ENCODE data around the gene FJX1. TPM values are rescaled to one million over a fixed set of nuclear protein-coding genes. Genes with fewer than 3 reads are reported as not detected.
A peak's percentile ranks its signal among the peaks of the same experiment; 100 is the strongest.

The FJX1 gene
- total RNA-seq, 1 experiment from 2014 or later = 19.1 TPM

DNA sequence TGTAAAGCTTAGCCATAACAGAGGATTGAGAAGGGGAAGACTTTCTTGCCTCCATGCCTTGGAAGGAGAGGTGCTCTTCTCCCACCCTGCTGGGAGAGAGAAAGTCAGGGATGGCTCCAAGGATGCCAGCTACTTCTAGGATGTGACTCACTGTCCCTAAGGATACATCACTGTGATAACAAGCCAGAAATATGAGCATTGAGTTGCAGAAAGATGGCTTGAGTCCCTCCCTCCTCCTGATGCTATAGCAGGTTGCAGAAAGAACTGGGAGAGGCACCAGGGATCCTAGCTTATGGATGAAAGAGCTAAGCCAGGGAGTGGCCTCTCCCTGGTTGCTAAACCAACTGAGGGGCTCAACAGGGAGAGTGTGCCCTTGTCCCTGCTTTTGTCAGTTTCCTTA, 27.8 kb upstream of the FJX1 start:
- TF ChIP-seq, protein P1, sequence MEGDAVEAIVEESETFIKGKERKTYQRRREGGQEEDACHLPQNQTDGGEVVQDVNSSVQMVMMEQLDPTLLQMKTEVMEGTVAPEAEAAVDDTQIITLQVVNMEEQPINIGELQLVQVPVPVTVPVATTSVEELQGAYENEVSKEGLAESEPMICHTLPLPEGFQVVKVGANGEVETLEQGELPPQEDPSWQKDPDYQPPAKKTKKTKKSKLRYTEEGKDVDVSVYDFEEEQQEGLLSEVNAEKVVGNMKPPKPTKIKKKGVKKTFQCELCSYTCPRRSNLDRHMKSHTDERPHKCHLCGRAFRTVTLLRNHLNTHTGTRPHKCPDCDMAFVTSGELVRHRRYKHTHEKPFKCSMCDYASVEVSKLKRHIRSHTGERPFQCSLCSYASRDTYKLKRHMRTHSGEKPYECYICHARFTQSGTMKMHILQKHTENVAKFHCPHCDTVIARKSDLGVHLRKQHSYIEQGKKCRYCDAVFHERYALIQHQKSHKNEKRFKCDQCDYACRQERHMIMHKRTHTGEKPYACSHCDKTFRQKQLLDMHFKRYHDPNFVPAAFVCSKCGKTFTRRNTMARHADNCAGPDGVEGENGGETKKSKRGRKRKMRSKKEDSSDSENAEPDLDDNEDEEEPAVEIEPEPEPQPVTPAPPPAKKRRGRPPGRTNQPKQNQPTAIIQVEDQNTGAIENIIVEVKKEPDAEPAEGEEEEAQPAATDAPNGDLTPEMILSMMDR (IDR thresholded peaks at IDR 0.05; ENCODE audit: unreplicated experiment) = no peak
- no peak overlapping the region for H3K27ac Mint-ChIP-seq (ENCODE audit: unreplicated experiment)
- no peaks in the 10 kb centered on the region for H3K36me3 Mint-ChIP-seq (ENCODE audit: insufficient read depth, unreplicated experiment)
- no peak for DNase-seq
- no TSS peak for BruUV-seq (replicated peaks)
- no peak overlapping the region for H3K4me3 Mint-ChIP-seq (ENCODE audit: low read depth, unreplicated experiment)
- no peaks in the 10 kb centered on the region for H3K9me3 Mint-ChIP-seq (ENCODE audit: low read depth, unreplicated experiment)
- H3K4me1 Mint-ChIP-seq (ENCODE audit: low read depth, unreplicated experiment) = no peaks in the 10 kb centered on the region
- peaks cover 67% of the 10 kb centered on the region for H3K27me3 Mint-ChIP-seq (ENCODE audit: unreplicated experiment)
- intact Hi-C loops (cut with micrococcal nuclease; ENCODE audit: unreplicated experiment) = no loop called here
- CTCF ChIA-PET = no interaction called here

DNA sequence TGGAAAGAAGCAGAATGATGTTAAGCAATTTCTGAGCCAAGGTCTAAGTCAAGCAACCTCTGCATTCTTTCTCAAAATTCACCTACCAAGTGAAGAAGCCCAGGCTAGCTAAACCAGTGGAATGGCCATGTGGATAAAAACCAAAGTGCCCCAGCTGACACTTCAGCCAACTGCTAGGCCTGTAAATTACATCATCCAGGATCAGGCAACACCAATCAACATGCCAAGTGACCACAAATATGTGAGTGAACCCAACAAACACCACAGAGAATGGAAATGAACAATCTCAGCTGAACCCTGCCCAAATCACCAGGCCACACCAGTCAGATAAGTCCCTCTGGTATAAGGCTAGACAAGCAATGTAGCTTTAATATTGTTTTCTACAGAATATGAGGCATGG, 25.1 kb upstream of the FJX1 start:
- peaks cover 40% of the 10 kb centered on the region for H3K27me3 Mint-ChIP-seq (ENCODE audit: unreplicated experiment)
- no peaks in the 10 kb centered on the region for H3K9me3 Mint-ChIP-seq (ENCODE audit: low read depth, unreplicated experiment)
- no peak overlapping the region for H3K4me3 Mint-ChIP-seq (ENCODE audit: low read depth, unreplicated experiment)
- DNase-seq = peak; percentile 50
- no peaks in the 10 kb centered on the region for H3K36me3 Mint-ChIP-seq (ENCODE audit: insufficient read depth, unreplicated experiment)
- intact Hi-C loops (cut with micrococcal nuclease; ENCODE audit: unreplicated experiment) = no loop called here
- BruUV-seq (replicated peaks) = no TSS peak
- CTCF ChIA-PET = interaction anchor here (0.7 to 1.1 kb wide), 2 partner anchors 229 to 479 kb away, joined by 3 to 6 read pairs; no protein-coding TSS in a partner anchor
- TF ChIP-seq, protein P1 (IDR thresholded peaks at IDR 0.05; ENCODE audit: unreplicated experiment) = no peak
- peaks cover 5% of the 10 kb centered on the region for H3K4me1 Mint-ChIP-seq (ENCODE audit: low read depth, unreplicated experiment)
- H3K27ac Mint-ChIP-seq (ENCODE audit: unreplicated experiment) = no peak overlapping the region

DNA sequence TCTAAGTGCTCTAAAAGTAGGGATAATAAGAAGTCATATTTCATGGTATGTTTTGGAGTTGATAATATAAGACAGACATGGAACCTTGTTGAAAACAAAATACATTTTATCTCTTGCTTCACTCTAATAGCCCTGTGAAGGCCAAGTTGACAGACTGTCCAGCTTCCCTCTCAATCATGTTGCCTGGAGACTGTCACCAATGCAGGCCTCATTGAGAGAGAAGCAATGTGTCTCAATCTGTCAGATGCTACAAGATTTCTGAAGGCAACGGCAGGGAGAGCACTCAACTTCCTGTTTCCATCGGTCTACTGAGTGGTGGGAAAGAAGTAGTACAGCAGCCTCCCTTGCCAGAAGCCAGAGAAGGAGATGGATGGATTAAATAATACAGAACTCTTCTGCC, 23.6 kb upstream of the FJX1 start:
- no peak overlapping the region for H3K27ac Mint-ChIP-seq (ENCODE audit: unreplicated experiment)
- no TSS peak for BruUV-seq (replicated peaks)
- H3K27me3 Mint-ChIP-seq (ENCODE audit: unreplicated experiment) = peaks cover 24% of the 10 kb centered on the region
- no peaks in the 10 kb centered on the region for H3K36me3 Mint-ChIP-seq (ENCODE audit: insufficient read depth, unreplicated experiment)
- TF ChIP-seq, protein P1 (IDR thresholded peaks at IDR 0.05; ENCODE audit: unreplicated experiment) = no peak
- DNase-seq = no peak
- no peak overlapping the region for H3K4me3 Mint-ChIP-seq (ENCODE audit: low read depth, unreplicated experiment)
- CTCF ChIA-PET = no interaction called here
- no peaks in the 10 kb centered on the region for H3K9me3 Mint-ChIP-seq (ENCODE audit: low read depth, unreplicated experiment)
- peaks cover 18% of the 10 kb centered on the region for H3K4me1 Mint-ChIP-seq (ENCODE audit: low read depth, unreplicated experiment)
- intact Hi-C loops (cut with micrococcal nuclease; ENCODE audit: unreplicated experiment) = no loop called here

DNA sequence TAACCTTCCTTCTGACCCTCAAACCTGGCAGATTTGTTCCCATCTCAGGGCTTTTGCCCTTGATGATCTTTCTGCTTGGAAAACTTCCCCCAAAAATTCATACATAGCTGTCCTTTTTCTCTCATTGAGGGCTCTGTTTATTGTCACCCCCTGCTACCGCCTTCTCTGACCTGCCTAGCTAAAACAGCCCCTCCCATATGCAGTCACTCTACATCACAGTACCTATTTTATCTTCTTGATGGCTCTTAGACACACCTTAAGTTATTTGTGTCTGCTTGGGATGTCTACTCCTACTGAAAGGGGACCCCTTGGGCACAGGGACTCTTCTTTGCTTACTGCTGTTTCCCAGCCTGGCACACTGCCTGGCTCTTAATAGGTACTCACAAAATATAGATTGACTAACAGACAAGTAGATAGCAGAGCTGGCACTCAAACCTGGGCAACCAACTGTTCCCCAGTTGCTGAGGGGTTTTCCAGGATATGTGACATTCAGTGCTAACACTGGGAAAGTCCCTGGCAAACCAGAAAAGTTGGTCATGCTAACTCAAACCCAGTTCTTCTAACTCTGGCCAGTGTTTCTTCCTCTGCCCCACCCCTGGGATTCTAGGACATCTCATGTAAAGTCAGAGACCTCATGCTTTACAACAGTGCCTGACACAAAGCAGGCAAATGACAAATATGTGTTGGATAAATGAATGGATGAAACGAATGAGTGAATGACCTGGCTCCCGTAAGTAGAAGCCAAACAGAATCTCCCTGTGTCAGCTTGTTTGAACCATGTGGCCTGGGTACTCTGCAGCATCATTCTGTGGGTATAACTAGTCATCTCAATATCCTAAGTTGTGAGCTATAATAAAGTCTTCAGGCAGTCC, 19.8 kb upstream of the FJX1 start:
- H3K36me3 Mint-ChIP-seq (ENCODE audit: insufficient read depth, unreplicated experiment) = no peaks in the 10 kb centered on the region
- H3K27me3 Mint-ChIP-seq (ENCODE audit: unreplicated experiment) = peaks cover 22% of the 10 kb centered on the region
- no peak overlapping the region for H3K27ac Mint-ChIP-seq (ENCODE audit: unreplicated experiment)
- TF ChIP-seq, protein P1 (IDR thresholded peaks at IDR 0.05; ENCODE audit: unreplicated experiment) = no peak
- intact Hi-C loops (cut with micrococcal nuclease; ENCODE audit: unreplicated experiment) = no loop called here
- no peaks in the 10 kb centered on the region for H3K9me3 Mint-ChIP-seq (ENCODE audit: low read depth, unreplicated experiment)
- CTCF ChIA-PET = interaction anchor here (1.0 kb wide), 1 partner anchor 72 kb away, joined by 3 read pairs; no protein-coding TSS in a partner anchor
- BruUV-seq (replicated peaks) = no TSS peak
- peak; percentile 48 for DNase-seq
- H3K4me1 Mint-ChIP-seq (ENCODE audit: low read depth, unreplicated experiment) = peaks cover 31% of the 10 kb centered on the region
- no peak overlapping the region for H3K4me3 Mint-ChIP-seq (ENCODE audit: low read depth, unreplicated experiment)
